GM12878 (cell line): ENCODE results near the gene CCDC149. TPM values are rescaled to one million over a fixed set of nuclear protein-coding genes. Genes with fewer than 3 reads are reported as not detected.

ENCODE experiments used
- ATAC-seq: fragments of 200-7000 bp; cut with Tn5 transposase; 3 replicates; pipeline ENCODE4 v1.9.1; 2020; ENCODE audit warnings: mild to moderate bottlenecking, moderate library complexity
- BruUV-seq: library from RNA; stranded (reverse); fragments of 400-500 nt; replicated peaks from 2 replicates; lab custom pipeline; 2021; lab: Mats Ljungman, UMichigan
- CTCF ChIA-PET: fragments of 300-600 bp; sonication (Branson Sonifier 250); formaldehyde crosslinking; extraction: SDS; loops from one replicate; lab custom pipeline; 2021; ENCODE audit warnings: inconsistent platforms; lab: Yijun Ruan, JAX
- POLR2A ChIA-PET: fragments of 350-600 bp; formaldehyde crosslinking; extraction: SDS; loops from one replicate; lab custom pipeline; 2021; ENCODE audit warnings: inconsistent platforms; lab: Charles Lee
- RAD21 ChIA-PET: fragments of 300-600 bp; sonication (Branson Sonifier 250); formaldehyde crosslinking; loops from one replicate; lab custom pipeline; 2023; ENCODE audit warnings: antibody characterized with exemption; ENCODE audit not compliant: unreplicated experiment; lab: Charles Lee
- SMC1A ChIA-PET: fragments of 300-600 bp; sonication (Branson Sonifier 250); formaldehyde crosslinking; loops from one replicate; lab custom pipeline; 2023; ENCODE audit not compliant: unreplicated experiment, uncharacterized antibody; lab: Charles Lee
- DNase-seq: peaks from one replicate; pipeline ENCODE4 v3.0.0-alpha.2; 2011; ENCODE audit warnings: low read depth, low spot score
- FAIRE-seq: peaks from 3 replicates; lab custom pipeline; 2011; peaks lifted over from hg19 to GRCh38; lab: Jason Lieb, UNC
- H2AFZ ChIP-seq: 2 replicates; pipeline ENCODE4 v1.6.0; 2011; ENCODE audit warnings: low read depth, low read length, control low read depth; ENCODE audit not compliant: control insufficient read depth
- H3K27ac ChIP-seq: 2 replicates; pipeline ENCODE4 v1.5.1; 2011; ENCODE audit warnings: control low read depth; ENCODE audit not compliant: control insufficient read depth, insufficient read depth
- H3K27me3 ChIP-seq, 2 experiments: replicated peaks in 1 of 2; 2 replicates each; pipeline versions ENCODE4 v1.6.0 to v1.6.1; 2011; ENCODE audit warnings: low read length in 1 of 2; ENCODE audit not compliant: control insufficient read depth in 2 of 2, insufficient read depth in 2 of 2
- H3K36me3 ChIP-seq, 2 experiments: 2 replicates each; pipeline ENCODE4 v1.5.1; 2011; ENCODE audit warnings: low read length in 1 of 2; ENCODE audit not compliant: control insufficient read depth in 2 of 2, insufficient read depth in 2 of 2
- H3K4me1 ChIP-seq: 2 replicates; pipeline ENCODE4 v1.6.1; 2011; ENCODE audit warnings: mild to moderate bottlenecking, low read length, moderate library complexity, mixed read lengths; ENCODE audit not compliant: control insufficient read depth, insufficient read depth
- H3K4me2 ChIP-seq: 2 replicates; pipeline ENCODE4 v1.6.0; 2011; ENCODE audit warnings: control low read depth; ENCODE audit not compliant: control insufficient read depth, insufficient read depth
- H3K4me3 ChIP-seq: fragments of 200-600 bp; sonication (generic); 2 replicates; pipeline ENCODE4 v1.5.1; 2016
- H3K79me2 ChIP-seq: 2 replicates; pipeline ENCODE4 v1.6.0; 2011; ENCODE audit warnings: low read length; ENCODE audit not compliant: control insufficient read depth, insufficient read depth
- H3K9ac ChIP-seq: 2 replicates; pipeline ENCODE4 v1.8.0; 2011; ENCODE audit warnings: low read length, control low read depth, mixed read lengths; ENCODE audit not compliant: control insufficient read depth, insufficient read depth
- H3K9me3 ChIP-seq: replicated peaks from 3 replicates; pipeline ENCODE4 v1.5.1; 2011; ENCODE audit warnings: mild to moderate bottlenecking, low read length; ENCODE audit not compliant: control insufficient read depth, insufficient read depth
- H4K20me1 ChIP-seq: 2 replicates; pipeline ENCODE4 v1.6.0; 2011; ENCODE audit not compliant: control insufficient read depth, insufficient read depth
- BCL3 ChIP-seq: IDR thresholded peaks from 2 replicates; pipeline ENCODE4 v1.6.1; 2011; ENCODE audit warnings: borderline replicate concordance, low read depth, mild to moderate bottlenecking, moderate library complexity, low read length; ENCODE audit not compliant: insufficient read depth, poor library complexity, severe bottlenecking
- FOXK2 ChIP-seq: fragments of 450-650 bp; IDR thresholded peaks from 2 replicates; pipeline ENCODE4 v1.6.1; 2017; ENCODE audit warnings: mild to moderate bottlenecking, moderate library complexity
- PAX5 ChIP-seq: IDR thresholded peaks from 2 replicates; pipeline ENCODE4 v1.6.1; 2011; ENCODE audit warnings: low read depth, low read length, borderline replicate concordance
- WGBS: methylation state at CpG from one replicate; pipeline ENCODE4 v1.1.6; 2016; ENCODE audit warnings: low lambda C conversion rate; ENCODE audit not compliant: insufficient replicate concordance, insufficient coverage; ENCODE audit errors: missing lambda C conversion rate; 5-methylcytosine and 5-hydroxymethylcytosine counted together
- in situ Hi-C: fragments of 300-500 bp; cut with MboI; formaldehyde crosslinking; loops from 9 replicates; pipeline ENCODE4 v1.14.3; 2018; ENCODE audit warnings: mixed read lengths
- intact Hi-C: fragments of 100-400 bp; cut with micrococcal nuclease; formaldehyde crosslinking; loops from one replicate; pipeline ENCODE4 v1.14.2; 2022; ENCODE audit not compliant: unreplicated experiment
- polyA plus RNA-seq, 11 experiments: library from polyadenylated mRNA; depleted of rRNA in 4 of 11; unstranded in 6 of 11; stranded (reverse) in 5 of 11; fragments of >200 nt; fragmentation: Nextera tagmentation in 4 of 11; fragmentation: Illumina TruSeq in 1 of 11; extraction: Ambion mirVana in 4 of 11; extraction: Trizol in 1 of 11; gene quantifications; 1 replicate in 1 of 11; 2 replicates in 10 of 11; pipeline versions ENCODE4 v1.2.1 to v1.2.3, GENCODE V29; 2011 to 2016; ENCODE audit warnings: inconsistent platforms in 2 of 11, missing spikeins in 2 of 11, low read depth in 1 of 11
- total RNA-seq, 4 experiments: library from RNA; depleted of rRNA in 3 of 4; stranded (reverse); fragments of >200 nt in 3 of 4; fragmentation: Illumina TruSeq in 1 of 4; extraction: Trizol in 1 of 4; gene quantifications; 2 replicates each; pipeline versions ENCODE4 v1.2.1 to v1.2.3, GENCODE V29; 2013 to 2021
- TF ChIP-seq, protein P1 (sequence below): fragments of 450-650 bp; IDR thresholded peaks from 2 replicates; pipeline ENCODE4 v1.6.1; 2018; ENCODE audit warnings: borderline replicate concordance, mild to moderate bottlenecking; ENCODE audit not compliant: partially characterized antibody

Gene CCDC149
- total and polyA plus RNA-seq, 10 of the 15 experiments (the other 5 are each of a cell fraction or from before 2014, with no cell fraction given), result 0.03 to 0.04 (median 0.04) TPM; not detected in 7

- Histone ChIP-seq H3K27me3 (no peaks in the 10 kb centered on the region), H3K9ac (no peak overlapping the region), H3K79me2 (no peaks in the 10 kb centered on the region), H3K4me2 (no peak overlapping the region), H2AFZ (no peak overlapping the region)
- SMC1A ChIA-PET, result interaction anchor here (0.7 kb wide), 1 partner anchor 80 kb away, joined by 3 read pairs; no protein-coding TSS in a partner anchor
- RAD21 ChIA-PET, result no interaction called here
- TF ChIP-seq PAX5, result no peak
- no peak for TF ChIP-seq FOXK2
- no peak for TF ChIP-seq BCL3
- TF ChIP-seq, protein P1, sequence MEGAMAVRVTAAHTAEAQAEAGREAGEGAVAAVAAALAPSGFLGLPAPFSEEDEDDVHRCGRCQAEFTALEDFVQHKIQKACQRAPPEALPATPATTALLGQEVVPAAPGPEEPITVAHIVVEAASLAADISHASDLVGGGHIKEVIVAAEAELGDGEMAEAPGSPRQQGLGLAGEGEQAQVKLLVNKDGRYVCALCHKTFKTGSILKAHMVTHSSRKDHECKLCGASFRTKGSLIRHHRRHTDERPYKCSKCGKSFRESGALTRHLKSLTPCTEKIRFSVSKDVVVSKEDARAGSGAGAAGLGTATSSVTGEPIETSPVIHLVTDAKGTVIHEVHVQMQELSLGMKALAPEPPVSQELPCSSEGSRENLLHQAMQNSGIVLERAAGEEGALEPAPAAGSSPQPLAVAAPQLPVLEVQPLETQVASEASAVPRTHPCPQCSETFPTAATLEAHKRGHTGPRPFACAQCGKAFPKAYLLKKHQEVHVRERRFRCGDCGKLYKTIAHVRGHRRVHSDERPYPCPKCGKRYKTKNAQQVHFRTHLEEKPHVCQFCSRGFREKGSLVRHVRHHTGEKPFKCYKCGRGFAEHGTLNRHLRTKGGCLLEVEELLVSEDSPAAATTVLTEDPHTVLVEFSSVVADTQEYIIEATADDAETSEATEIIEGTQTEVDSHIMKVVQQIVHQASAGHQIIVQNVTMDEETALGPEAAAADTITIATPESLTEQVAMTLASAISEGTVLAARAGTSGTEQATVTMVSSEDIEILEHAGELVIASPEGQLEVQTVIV, result no peak
- TF ChIP-seq, all 136 proteins: peak for 0
- ATAC-seq (no peak), FAIRE-seq (no peak), DNase-seq (no peak)
- ChIA-PET POLR2A (no interaction called here), CTCF (interaction anchor here (0.6 kb wide), 1 partner anchor 334 kb away, joined by 5 read pairs; no protein-coding TSS in a partner anchor)
- no peaks in the 10 kb centered on the region for H3K9me3 ChIP-seq
- H3K27ac ChIP-seq, result no peak overlapping the region
- 0% methylated on average over 3 of the region's 3 CpGs for WGBS
- intact Hi-C loops, result no loop called here
- no peaks in the 10 kb centered on the region for H4K20me1 ChIP-seq
- no peak overlapping the region for H3K4me3 ChIP-seq
- H3K36me3 ChIP-seq, result no peaks in the 10 kb centered on the region
- no TSS peak for BruUV-seq
- in situ Hi-C loops, result no loop called here
- no peaks in the 10 kb centered on the region; the same call in 1 of the 2 replicates for H3K4me1 ChIP-seq
Measured at GRCh38 chr4:24887881-24888430, 24.9 kb downstream of the CCDC149 start.
